ENCODE results near the gene ZFR2.

The ZFR2 gene

GRCh38 chr19:3810708-3811355, 58.0 kb downstream of the ZFR2 start:
- H3K27ac ChIP-seq, result no peak overlapping the region
- TF ChIP-seq CTCF (conservative IDR thresholded peaks at IDR 0.05), result no peak

DNA sequence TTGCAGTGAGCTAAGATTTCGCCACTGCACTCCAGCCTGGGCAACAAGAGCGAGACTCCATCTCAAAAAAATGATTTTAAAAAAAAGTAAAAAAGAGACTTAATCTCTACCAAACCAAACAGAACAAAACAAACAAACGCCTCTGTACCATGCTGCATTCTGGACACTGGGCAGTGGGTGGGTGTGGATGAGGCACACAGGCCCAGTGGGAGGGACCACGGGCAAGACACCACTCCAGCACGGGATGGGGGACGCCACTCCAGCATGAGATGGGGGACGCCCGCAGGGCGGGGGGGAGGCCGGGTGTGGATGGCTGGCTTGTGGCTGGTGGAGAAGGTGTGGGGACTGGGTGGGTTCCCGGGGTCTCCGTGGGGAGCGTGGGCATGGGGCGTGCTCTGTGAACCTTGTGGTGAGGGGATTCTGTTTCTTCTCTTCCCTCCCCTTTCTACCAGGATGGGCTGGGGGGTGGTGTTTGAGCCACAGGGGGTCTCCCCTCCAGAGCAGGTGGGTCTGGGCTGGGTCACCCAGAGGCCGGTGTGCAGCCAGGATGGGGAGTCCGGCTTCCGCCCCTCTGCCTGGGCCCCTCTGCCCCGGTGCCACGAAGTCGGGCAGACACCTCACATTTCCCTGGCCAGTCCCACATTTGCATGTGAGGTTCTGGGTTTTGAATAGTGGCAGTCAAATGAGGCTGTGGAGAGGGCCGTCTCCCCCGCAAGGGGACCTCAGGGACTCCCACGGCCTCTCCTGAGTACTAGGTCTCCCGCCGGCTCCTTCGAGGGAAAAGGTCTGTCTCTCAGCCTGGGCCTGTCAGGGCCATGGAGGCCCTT, 58.7 kb downstream of the ZFR2 start:
- no peak for TF ChIP-seq CTCF (conservative IDR thresholded peaks at IDR 0.05)
- H3K27ac ChIP-seq, result no peak overlapping the region

- 0 out of 2 replicates have a peak overlapping the region, but pooled peaks have one; percentile 5 for H3K27ac ChIP-seq
- TF ChIP-seq CTCF (conservative IDR thresholded peaks at IDR 0.05), result no peak
Measured at GRCh38 chr19:3808420-3809143, 60.3 kb downstream of the ZFR2 start.

DNA sequence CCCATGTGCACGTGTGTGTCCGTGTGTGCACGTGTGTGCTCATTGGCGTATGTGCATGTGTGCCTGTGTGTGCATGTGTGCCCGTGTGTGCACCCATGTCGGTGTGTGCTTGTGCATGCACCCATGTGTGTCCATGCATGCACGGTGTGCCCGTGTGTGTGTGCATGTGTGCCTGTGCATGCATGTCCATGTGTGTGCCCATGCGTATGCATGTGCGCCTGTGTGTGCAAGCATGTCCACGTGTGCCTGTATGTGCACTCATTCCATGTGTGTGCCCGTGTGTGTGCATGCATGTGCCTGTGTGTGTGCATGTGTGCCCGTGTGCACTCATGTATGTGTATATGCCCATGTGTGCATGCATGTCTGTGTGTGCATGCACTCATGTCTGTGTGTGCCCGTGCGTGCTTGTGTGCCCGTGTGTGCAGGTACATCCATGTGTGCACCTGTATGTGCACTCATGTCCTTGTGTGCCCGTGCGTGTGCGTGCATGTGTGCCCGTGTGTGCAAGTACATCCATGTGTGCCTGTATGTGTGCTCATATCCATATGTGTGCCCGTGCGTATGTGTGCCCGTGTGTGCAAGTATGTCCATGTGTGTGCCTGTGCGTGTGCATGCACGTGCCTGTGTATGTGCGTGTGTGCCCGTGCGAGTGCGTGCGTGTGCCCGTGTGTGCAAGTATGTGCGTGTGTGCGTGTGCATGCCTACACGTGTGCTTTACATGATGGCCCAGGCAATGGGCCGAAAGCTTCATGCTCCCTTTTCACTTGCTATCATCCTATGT, 61.1 kb downstream of the ZFR2 start:
- H3K27ac ChIP-seq, result 0 out of 2 replicates have a peak overlapping the region, but pooled peaks have one; percentile 5
- TF ChIP-seq CTCF (conservative IDR thresholded peaks at IDR 0.05), result no peak

- no peak for TF ChIP-seq CTCF (conservative IDR thresholded peaks at IDR 0.05)
- no peak overlapping the region for H3K27ac ChIP-seq
Measured at GRCh38 chr19:3807131-3807480, 61.7 kb downstream of the ZFR2 start.

GRCh38 chr19:3805859-3806258, 63.0 kb downstream of the ZFR2 start:
- H3K27ac ChIP-seq, result no peak overlapping the region
- TF ChIP-seq CTCF (conservative IDR thresholded peaks at IDR 0.05), result no peak

Data from VCaP (cell line).